Upper lobe of left lung (tissue), 6 donors: ENCODE measurements around the gene COG3. TPM values are rescaled to one million over a fixed set of nuclear protein-coding genes. Genes with fewer than 3 reads are reported as not detected.

Experiments
- ATAC-seq, 2 donors: fragments of 200-7000 bp; cut with Tn5 transposase; one replicate each; pipeline ENCODE4 v1.9.1; 2022; ENCODE audit warnings: mild to moderate bottlenecking in 2 of 2, moderate library complexity in 2 of 2; ENCODE audit not compliant: low FRiP score in 2 of 2
- DNase-seq, 2 donors: peaks; one replicate each; pipeline ENCODE4 v3.0.0-alpha.2; 2019 to 2020
- H3K27ac ChIP-seq, 4 donors: fragments of 200-600 bp; sonication (generic); one replicate each; pipeline ENCODE4 v1.5.1; 2016 to 2019
- H3K27me3 ChIP-seq, 4 donors: fragments of 200-600 bp; sonication (generic); one replicate each; pipeline ENCODE4 v1.5.1; 2017 to 2019
- H3K36me3 ChIP-seq, 4 donors: fragments of 200-600 bp; sonication (generic); one replicate each; pipeline ENCODE4 v1.5.1; 2016 to 2019
- H3K4me1 ChIP-seq, 4 donors: fragments of 200-600 bp; sonication (generic); one replicate each; pipeline ENCODE4 v1.5.1; 2018 to 2019
- H3K4me3 ChIP-seq, 4 donors: fragments of 200-600 bp; sonication (generic); one replicate each; pipeline ENCODE4 v1.5.1; 2017 to 2019; ENCODE audit warnings: mild to moderate bottlenecking in 2 of 4, moderate library complexity in 1 of 4
- H3K9me3 ChIP-seq, 4 donors: fragments of 200-600 bp; sonication (generic); one replicate each; pipeline ENCODE4 v1.5.1; 2018 to 2019
- CTCF ChIP-seq, 6 experiments: fragments of 450-650 bp in 4 of 6; fragments of 200-600 bp in 2 of 6; sonication (generic) in 2 of 6; IDR thresholded peaks; one replicate each; pipeline ENCODE4 v1.5.1; 2016 to 2019; ENCODE audit warnings: antibody characterized with exemption in 6 of 6
- EP300 ChIP-seq, 4 donors: sonication (generic); formaldehyde crosslinking; IDR thresholded peaks; one replicate each; pipeline ENCODE4 v1.5.1; 2017; ENCODE audit warnings: antibody characterized with exemption in 4 of 4, control low read depth in 2 of 4
- POLR2A ChIP-seq, 4 donors: fragments of 450-650 bp; IDR thresholded peaks; one replicate each; pipeline ENCODE4 v1.5.1; 2016 to 2017; ENCODE audit warnings: antibody characterized with exemption in 4 of 4, mild to moderate bottlenecking in 2 of 4
- POLR2AphosphoS5 ChIP-seq, 2 donors: sonication (generic); formaldehyde crosslinking; IDR thresholded peaks; one replicate each; pipeline ENCODE4 v1.5.1; 2017; ENCODE audit warnings: antibody characterized with exemption in 2 of 2
- WGBS, 2 donors: methylation state at CpG; one replicate each; pipeline ENCODE4 v1.1.5; 2017 to 2018; 5-methylcytosine and 5-hydroxymethylcytosine counted together
- total RNA-seq, 6 donors: library from RNA; depleted of rRNA in 4 of 6; stranded (reverse); fragments of >200 nt in 4 of 6; gene quantifications; one replicate each; pipeline versions ENCODE4 v1.1.0 to v1.2.1, GENCODE V29; 2016 to 2021
- donor health status: DM: no; HTN: no; CAD: no; lungs with moderate emphysema.
- donor health status: DM: no; HTN: yes; CAD: no; lungs with severe emphysema.

The COG3 gene
- total RNA-seq, 6 donors from 2014 or later: 20.5 to 48.2 (median 38.8) TPM

GRCh38 chr13:45439781-45440462, 24.8 kb upstream of the COG3 start:
- Histone ChIP-seq H3K4me3 (no peak overlapping the region), H3K4me1 (peaks cover 7 to 16% (median 9%) of the 10 kb centered on the region in 4 donors), H3K36me3 (no peaks in the 10 kb centered on the region), H3K9me3 (no peaks in the 10 kb centered on the region), H3K27ac (no peak overlapping the region), H3K27me3 (no peaks in the 10 kb centered on the region)
- no peak for TF ChIP-seq POLR2AphosphoS5 (IDR thresholded peaks at IDR 0.05)
- no peak for TF ChIP-seq EP300 (IDR thresholded peaks at IDR 0.05)
- TF ChIP-seq CTCF (IDR thresholded peaks at IDR 0.05): no peak
- no peak for TF ChIP-seq POLR2A (IDR thresholded peaks at IDR 0.05)
- no peak for DNase-seq
- no peak for ATAC-seq
- WGBS, 2 donors: 70 to 82% methylated on average over 3 of the region's 3 CpGs

- no peak for DNase-seq
- WGBS, 2 donors: 38 to 39% methylated on average over 2 of the region's 2 CpGs
- Histone ChIP-seq H3K4me3 (no peak overlapping the region), H3K27me3 (no peaks in the 10 kb centered on the region), H3K27ac (peak overlapping the region in 1 of 4 donors; percentile 7), H3K36me3 (no peaks in the 10 kb centered on the region), H3K9me3 (no peaks in the 10 kb centered on the region), H3K4me1 (peaks cover 7 to 16% (median 9%) of the 10 kb centered on the region in 4 donors)
- ATAC-seq: no peak
- TF ChIP-seq POLR2A (IDR thresholded peaks at IDR 0.05): no peak
- no peak for TF ChIP-seq POLR2AphosphoS5 (IDR thresholded peaks at IDR 0.05)
- TF ChIP-seq EP300 (IDR thresholded peaks at IDR 0.05): no peak
- TF ChIP-seq CTCF (IDR thresholded peaks at IDR 0.05): no peak
Observed at GRCh38 chr13:45441633-45442032, 23.1 kb upstream of the COG3 start.

- H3K4me3 ChIP-seq: no peak overlapping the region
- no peaks in the 10 kb centered on the region for H3K36me3 ChIP-seq
- no peak for TF ChIP-seq EP300 (IDR thresholded peaks at IDR 0.05)
- TF ChIP-seq POLR2A (IDR thresholded peaks at IDR 0.05): no peak
- no peak for TF ChIP-seq CTCF (IDR thresholded peaks at IDR 0.05)
- TF ChIP-seq POLR2AphosphoS5 (IDR thresholded peaks at IDR 0.05): no peak
- H3K9me3 ChIP-seq: no peaks in the 10 kb centered on the region
- ATAC-seq: no peak
- 76 to 85% methylated on average over 6 of the region's 6 CpGs for WGBS, 2 donors
- no peak for DNase-seq
- H3K4me1 ChIP-seq: peaks cover 7 to 16% (median 8%) of the 10 kb centered on the region in 4 donors
- H3K27me3 ChIP-seq: no peaks in the 10 kb centered on the region
- no peak overlapping the region for H3K27ac ChIP-seq
Observed at GRCh38 chr13:45445053-45445452, 19.7 kb upstream of the COG3 start.

- H3K27me3 ChIP-seq: no peaks in the 10 kb centered on the region
- H3K9me3 ChIP-seq: no peaks in the 10 kb centered on the region
- no peak overlapping the region for H3K27ac ChIP-seq
- H3K4me1 ChIP-seq: peaks cover 0 to 6% (median 2%) of the 10 kb centered on the region in 4 donors
- no peak overlapping the region for H3K4me3 ChIP-seq
- peak in 1 of 2 donors; percentile 68 for ATAC-seq
- 78 to 85% methylated on average over 7 of the region's 7 CpGs for WGBS, 2 donors
- no peak for DNase-seq
- H3K36me3 ChIP-seq: no peaks in the 10 kb centered on the region
- TF ChIP-seq POLR2AphosphoS5 (IDR thresholded peaks at IDR 0.05) (no peak), EP300 (IDR thresholded peaks at IDR 0.05) (no peak), POLR2A (IDR thresholded peaks at IDR 0.05) (no peak), CTCF (IDR thresholded peaks at IDR 0.05) (no peak)
Observed at GRCh38 chr13:45446181-45446580, 18.6 kb upstream of the COG3 start.
